ENCODE measurements around the gene SS18L1.

DNA sequence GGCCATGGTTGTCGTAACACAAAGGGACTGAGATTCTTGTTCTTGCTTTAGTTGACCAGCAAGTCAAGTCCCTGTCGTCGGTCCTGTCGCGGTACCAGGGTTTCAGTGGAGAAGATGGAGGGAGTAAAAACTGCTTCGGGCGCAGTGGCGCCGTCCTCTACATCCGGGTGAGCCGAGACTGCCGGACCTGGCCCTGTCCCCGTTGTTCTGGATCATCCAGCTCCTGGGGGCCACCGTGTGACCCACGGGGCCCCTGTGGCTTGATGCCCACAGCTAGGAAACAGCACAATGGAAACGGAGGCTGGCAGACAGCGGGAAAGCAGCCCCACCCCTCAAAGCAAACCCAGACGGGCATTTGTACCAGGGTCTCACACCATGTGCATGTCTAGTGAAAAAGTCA lies 54.2 kb downstream of the SS18L1 start:
- no peak for TF ChIP-seq POLR2A (IDR thresholded peaks at IDR 0.05)
- TF ChIP-seq, protein P1, sequence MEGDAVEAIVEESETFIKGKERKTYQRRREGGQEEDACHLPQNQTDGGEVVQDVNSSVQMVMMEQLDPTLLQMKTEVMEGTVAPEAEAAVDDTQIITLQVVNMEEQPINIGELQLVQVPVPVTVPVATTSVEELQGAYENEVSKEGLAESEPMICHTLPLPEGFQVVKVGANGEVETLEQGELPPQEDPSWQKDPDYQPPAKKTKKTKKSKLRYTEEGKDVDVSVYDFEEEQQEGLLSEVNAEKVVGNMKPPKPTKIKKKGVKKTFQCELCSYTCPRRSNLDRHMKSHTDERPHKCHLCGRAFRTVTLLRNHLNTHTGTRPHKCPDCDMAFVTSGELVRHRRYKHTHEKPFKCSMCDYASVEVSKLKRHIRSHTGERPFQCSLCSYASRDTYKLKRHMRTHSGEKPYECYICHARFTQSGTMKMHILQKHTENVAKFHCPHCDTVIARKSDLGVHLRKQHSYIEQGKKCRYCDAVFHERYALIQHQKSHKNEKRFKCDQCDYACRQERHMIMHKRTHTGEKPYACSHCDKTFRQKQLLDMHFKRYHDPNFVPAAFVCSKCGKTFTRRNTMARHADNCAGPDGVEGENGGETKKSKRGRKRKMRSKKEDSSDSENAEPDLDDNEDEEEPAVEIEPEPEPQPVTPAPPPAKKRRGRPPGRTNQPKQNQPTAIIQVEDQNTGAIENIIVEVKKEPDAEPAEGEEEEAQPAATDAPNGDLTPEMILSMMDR (IDR thresholded peaks at IDR 0.05) = no peak

All from testis (tissue), 2 donors.